Activated CD4-positive, alpha-beta T cell treated with anti-CD3 and anti-CD28 coated beads, Interleukin-2, amount 50 U/mL, for 1 hour (primary cell): ENCODE data around the gene PHKG2.

Source experiments
- DNase-seq: peaks from one replicate; pipeline ENCODE4 v3.0.0-alpha.2; 2020

Gene PHKG2

GRCh38 chr16:30777591-30778297, 29.5 kb downstream of the PHKG2 start:
- DNase-seq: no peak

- DNase-seq: no peak
Observed at GRCh38 chr16:30778549-30779244, 30.5 kb downstream of the PHKG2 start.

- DNase-seq: no peak
Observed at GRCh38 chr16:30779596-30779995, 31.4 kb downstream of the PHKG2 start.

GRCh38 chr16:30780021-30780420, 31.8 kb downstream of the PHKG2 start:
- DNase-seq: no peak

- no peak for DNase-seq
Observed at GRCh38 chr16:30780549-30780948, 32.3 kb downstream of the PHKG2 start.

- DNase-seq: no peak
Observed at GRCh38 chr16:30782486-30783279, 34.5 kb downstream of the PHKG2 start.

- DNase-seq: no peak
Observed at GRCh38 chr16:30783280-30784109, 35.3 kb downstream of the PHKG2 start.

GRCh38 chr16:30784215-30784614, 36.0 kb downstream of the PHKG2 start:
- DNase-seq: no peak

GRCh38 chr16:30785126-30786106, 37.2 kb downstream of the PHKG2 start:
- DNase-seq: no peak

GRCh38 chr16:30786115-30786935, 38.1 kb downstream of the PHKG2 start:
- no peak for DNase-seq

- peak; percentile 11 for DNase-seq
Observed at GRCh38 chr16:30786936-30787612, 38.8 kb downstream of the PHKG2 start, which contains the start of gene ZNF629. TSS of gene ZNF629 (minus strand) at chr16:30787205. CDS start at chr16:30784482, 2,723 bp downstream.

- DNase-seq: no peak
Observed at GRCh38 chr16:30787613-30788378, 39.6 kb downstream of the PHKG2 start.

- no peak for DNase-seq
Observed at GRCh38 chr16:30793508-30794069, 45.4 kb downstream of the PHKG2 start.

GRCh38 chr16:30794634-30795033, 46.4 kb downstream of the PHKG2 start:
- no peak for DNase-seq

- no peak for DNase-seq
Observed at GRCh38 chr16:30797670-30798309, 49.6 kb downstream of the PHKG2 start.
